ENCODE data around the gene SLC25A5.
"Not testable (repeated sequence)": the region's sequence is repeated elsewhere in the genome, so short reads cannot be mapped to it uniquely, and the experiment has no call there.

Gene SLC25A5

DNA sequence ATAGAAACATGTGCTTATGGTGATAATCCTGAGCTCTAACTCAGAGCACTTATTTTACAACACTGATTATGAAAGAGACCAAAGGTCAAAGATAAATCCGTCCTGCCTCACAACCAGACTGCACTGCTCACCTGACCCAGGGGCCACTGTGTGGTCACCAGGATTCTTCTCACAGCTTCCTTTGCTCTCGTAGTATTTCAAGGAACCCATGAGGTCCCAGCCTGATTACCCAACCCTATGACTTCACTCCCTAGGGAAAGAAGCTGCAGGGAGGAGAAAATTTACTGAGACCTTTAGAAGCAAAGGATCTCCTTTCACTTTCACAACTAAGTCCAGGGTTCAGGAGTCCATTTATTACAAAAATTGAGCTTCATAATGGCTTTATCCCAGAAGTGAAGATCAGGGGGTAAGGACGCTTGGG, 9.6 kb downstream of the SLC25A5 start:
- peak; percentile 49 for DNase-seq (ENCODE audit: low spot score)

- DNase-seq (ENCODE audit: low spot score), result no peak
These were observed 10.3 kb downstream of the SLC25A5 start for GRCh38 chrX:119478504-119478903.

- no peak for DNase-seq (ENCODE audit: low spot score)
These were observed 11.6 kb downstream of the SLC25A5 start for GRCh38 chrX:119479845-119480244.

DNA sequence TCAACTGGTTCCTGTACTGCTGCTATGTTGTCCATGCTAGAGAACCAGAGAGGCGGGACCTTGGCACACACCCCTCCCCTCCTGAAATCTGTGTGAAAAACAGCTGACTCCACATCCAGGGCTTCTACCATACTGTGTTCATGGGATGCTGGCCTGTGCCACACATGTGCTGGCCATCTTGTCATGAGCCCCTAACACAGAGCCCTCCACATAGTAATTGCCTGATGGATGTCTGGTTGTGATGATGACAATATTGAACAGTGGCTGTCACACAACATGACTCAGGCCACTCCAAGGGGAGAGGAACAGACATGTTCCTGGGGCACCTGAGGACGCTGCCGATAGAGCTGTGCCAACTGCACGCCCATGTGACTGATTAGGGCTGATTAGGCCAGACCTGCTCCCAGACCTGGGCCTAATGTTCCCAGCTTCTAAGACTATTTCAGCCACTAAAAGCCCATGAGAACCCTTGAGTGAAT, 13.1 kb downstream of the SLC25A5 start:
- DNase-seq (ENCODE audit: low spot score), result no peak

- no peak for DNase-seq (ENCODE audit: low spot score)
These were observed 13.8 kb downstream of the SLC25A5 start for GRCh38 chrX:119482041-119482440.

- DNase-seq (ENCODE audit: low spot score), result peak; percentile 38
These were observed 14.5 kb downstream of the SLC25A5 start for GRCh38 chrX:119482481-119483480.

DNA sequence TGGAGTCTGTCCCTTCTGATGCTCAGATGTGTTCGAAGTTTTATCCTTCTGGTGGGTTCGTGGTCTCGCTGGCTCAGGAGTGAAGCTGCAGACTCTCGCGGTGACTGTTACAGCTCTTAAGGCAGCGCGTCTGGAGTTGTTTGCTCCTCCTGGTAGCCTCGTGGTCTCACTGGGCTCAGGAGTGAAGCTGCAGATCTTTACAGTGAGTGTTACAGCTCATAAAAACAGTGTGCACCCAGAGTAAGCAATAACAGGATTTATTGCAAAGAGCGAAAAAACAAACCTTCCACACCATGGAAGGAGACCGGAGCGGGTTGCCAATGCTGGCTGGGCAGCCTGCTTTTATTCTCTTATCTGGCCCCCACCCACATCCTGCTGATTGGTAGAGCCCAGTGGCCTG, 18.5 kb downstream of the SLC25A5 start:
- no peak for DNase-seq (ENCODE audit: low spot score)

- DNase-seq (ENCODE audit: low spot score), result not testable (repeated sequence)
These were observed 19.5 kb downstream of the SLC25A5 start for GRCh38 chrX:119487766-119488165.

DNA sequence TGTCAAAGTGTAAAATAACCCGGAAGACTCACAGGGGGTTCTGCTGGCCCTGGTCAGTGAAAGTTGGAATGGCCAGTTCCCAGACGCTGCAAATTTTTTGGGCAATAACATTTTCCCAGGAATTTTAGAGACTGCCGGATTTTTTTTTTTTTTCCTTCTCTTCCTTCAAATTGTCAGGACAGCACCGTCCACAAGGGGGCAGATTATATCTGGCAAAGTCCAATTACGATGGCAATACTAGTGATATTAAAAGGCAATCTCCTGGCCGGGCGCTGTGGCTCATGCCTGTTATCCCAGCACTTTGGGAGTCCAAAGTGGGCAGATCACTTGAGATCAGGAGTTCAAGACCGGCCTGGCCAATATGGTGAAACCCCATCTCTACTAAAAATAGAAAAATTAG, 20.5 kb downstream of the SLC25A5 start:
- peak; percentile 47 for DNase-seq (ENCODE audit: low spot score)

GRCh38 chrX:119489212-119490074, 21.2 kb downstream of the SLC25A5 start:
- no peak for DNase-seq (ENCODE audit: low spot score)

DNA sequence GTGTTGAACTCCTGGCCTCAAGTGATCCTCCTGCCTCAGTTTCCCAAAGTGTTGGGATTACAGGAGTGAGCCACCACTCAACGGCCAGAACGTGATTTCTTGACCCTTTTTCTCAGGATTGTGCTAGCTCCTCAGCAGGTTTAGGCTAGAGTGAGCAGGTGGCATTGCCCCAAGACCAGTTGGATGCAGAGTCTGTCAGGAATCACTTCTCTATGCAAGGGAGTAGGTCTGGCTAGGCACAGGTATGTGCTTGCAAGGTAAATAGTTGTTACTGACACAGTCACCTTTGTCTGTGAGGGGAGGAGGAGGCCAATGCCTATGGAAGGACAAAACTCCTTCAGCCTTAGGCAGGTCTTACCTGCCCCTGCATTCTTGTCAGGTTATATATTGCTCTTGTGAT, 24.2 kb downstream of the SLC25A5 start:
- DNase-seq (ENCODE audit: low spot score), result no peak

DNA sequence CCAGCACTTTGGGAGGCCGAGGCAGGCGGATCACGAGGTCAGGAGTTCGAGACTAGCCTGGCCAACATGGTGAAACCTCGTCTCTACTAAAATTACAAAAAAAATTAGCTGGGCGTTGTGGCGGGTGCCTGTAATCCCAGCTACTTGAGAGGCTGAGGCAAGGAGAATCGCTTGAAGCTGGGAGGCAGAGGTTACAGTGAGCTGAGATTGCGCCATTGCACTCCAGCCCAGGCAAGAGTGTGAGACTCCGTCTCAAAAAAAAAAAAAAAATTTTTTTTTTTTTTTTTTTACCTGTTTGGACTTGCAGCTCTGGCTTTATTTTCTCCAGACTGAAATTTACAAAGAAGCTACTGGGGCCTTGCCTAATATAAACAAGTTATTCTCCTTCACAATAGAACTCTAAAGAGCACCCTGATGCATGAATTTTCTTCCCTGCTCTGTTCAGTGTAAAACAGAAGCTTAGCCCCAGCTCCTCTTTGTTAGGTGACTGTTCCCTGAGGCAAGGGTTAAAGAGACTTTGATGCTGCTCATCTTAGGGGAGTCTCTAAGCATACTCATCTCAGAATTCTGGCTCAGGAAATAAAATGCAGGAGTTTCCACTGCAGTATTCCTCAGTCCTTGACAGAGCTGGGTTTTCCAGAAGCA, 25.7 kb downstream of the SLC25A5 start:
- not testable (repeated sequence) for DNase-seq (ENCODE audit: low spot score)

- no peak for DNase-seq (ENCODE audit: low spot score)
These were observed 27.8 kb downstream of the SLC25A5 start for GRCh38 chrX:119495734-119496726.

- DNase-seq (ENCODE audit: low spot score), result no peak
These were observed 28.9 kb downstream of the SLC25A5 start for GRCh38 chrX:119497185-119497584.

- DNase-seq (ENCODE audit: low spot score), result no peak
These were observed 32.0 kb downstream of the SLC25A5 start for GRCh38 chrX:119500061-119500800.

DNA sequence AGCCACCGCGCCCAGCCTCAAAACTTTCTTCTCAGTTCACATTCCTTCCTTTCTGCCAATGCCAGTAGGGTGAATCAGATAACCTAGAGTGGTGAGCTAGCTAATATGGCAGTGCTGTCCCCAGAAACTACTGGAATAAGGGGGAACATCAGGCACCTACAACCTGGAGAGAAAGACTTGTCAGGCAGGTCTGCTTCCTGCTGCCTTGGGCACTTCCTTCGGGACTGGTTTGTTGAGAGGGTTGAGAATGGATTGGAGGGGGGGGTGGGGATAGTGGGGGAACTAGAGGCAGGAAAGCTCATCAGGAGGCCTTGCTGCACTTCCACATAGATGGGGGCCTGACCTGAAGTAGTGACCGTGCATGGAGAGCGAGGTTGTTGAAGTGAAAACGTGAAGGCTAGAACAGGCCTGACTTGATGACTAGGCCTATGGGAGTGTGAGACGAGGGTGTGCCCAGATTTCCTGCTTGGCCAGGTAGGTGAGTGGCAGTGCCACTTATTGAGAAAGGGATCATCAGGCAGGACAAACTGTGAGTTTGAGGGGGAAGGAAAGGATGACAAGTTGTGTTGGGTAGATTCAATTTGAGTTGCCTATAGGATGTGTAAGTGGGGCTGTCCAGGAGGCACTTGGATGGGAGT, 33.4 kb downstream of the SLC25A5 start:
- no peak for DNase-seq (ENCODE audit: low spot score)

DNA sequence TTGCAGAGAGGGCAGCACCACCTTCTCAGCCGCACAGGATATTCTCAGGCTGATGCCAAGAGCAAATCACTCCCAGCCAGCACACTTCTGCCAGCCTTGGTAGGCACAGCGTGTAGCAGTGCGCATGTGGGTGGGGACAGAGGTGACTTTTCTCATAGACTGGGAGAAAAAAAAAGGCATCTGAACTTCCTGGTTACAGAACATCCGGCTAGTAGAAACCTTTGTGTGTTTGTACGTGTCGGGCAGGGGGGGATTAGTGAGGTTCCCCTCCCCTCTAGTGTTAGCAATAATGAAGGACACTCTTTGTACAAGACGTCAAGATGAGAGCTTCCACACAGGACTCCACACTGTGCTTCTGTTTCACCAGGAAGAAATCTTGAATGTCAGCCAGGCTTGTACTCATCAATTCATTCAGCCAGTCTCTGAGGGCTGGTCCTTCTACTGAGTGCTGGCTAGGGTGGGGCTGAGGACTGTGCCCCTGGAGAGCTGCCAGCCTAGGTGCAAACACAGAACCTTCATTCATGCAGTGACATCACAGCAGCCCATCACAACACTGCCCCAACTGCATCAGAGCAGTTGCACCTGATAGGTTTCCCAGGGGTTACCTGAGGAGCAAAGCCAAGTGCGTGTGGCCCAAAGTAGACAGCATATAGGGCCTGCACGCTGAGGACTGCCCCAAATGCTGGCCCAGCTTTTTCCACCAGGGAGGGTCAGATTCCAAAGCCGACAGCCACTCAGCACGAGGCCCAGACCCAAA, 34.7 kb downstream of the SLC25A5 start:
- peak; percentile 24 for DNase-seq (ENCODE audit: low spot score)

- DNase-seq (ENCODE audit: low spot score), result peak; percentile 89
These were observed 35.2 kb downstream of the SLC25A5 start for GRCh38 chrX:119503484-119503861.

- not testable (repeated sequence) for DNase-seq (ENCODE audit: low spot score)
These were observed 36.9 kb downstream of the SLC25A5 start for GRCh38 chrX:119505145-119505544.

All from AG08395 (cell line).